HG03135 (cell line): ENCODE results near the gene DDC.
"Not testable (repeated sequence)": the region's sequence is repeated elsewhere in the genome, so short reads cannot be mapped to it uniquely, and the experiment has no call there.

Source experiments
- ATAC-seq: cut with Tn5 transposase; IDR thresholded peaks from one replicate; pipeline ENCODE4 v1.9.1; 2021; ENCODE audit warnings: mild to moderate bottlenecking, moderate library complexity; ENCODE audit not compliant: unreplicated experiment

The DDC gene

GRCh38 chr7:50529093-50529862 lies 35.9 kb downstream of the DDC start:
- no peak for ATAC-seq

- no peak for ATAC-seq
These were observed 36.7 kb downstream of the DDC start for GRCh38 chr7:50528266-50529092.

GRCh38 chr7:50519350-50519749 lies 45.9 kb downstream of the DDC start:
- ATAC-seq = not testable (repeated sequence)

- ATAC-seq = no peak
These were observed 51.9 kb downstream of the DDC start for GRCh38 chr7:50513166-50513871.

- ATAC-seq = no peak
These were observed 52.8 kb downstream of the DDC start for GRCh38 chr7:50512384-50512783.

- ATAC-seq = no peak
These were observed 55.7 kb downstream of the DDC start for GRCh38 chr7:50509459-50509858.

GRCh38 chr7:50508471-50508943 lies 56.7 kb downstream of the DDC start:
- ATAC-seq = no peak

GRCh38 chr7:50507898-50508470 lies 57.2 kb downstream of the DDC start:
- ATAC-seq = no peak

GRCh38 chr7:50505553-50506210 lies 59.5 kb downstream of the DDC start:
- no peak for ATAC-seq

GRCh38 chr7:50504646-50505546 lies 60.3 kb downstream of the DDC start:
- no peak for ATAC-seq

GRCh38 chr7:50502947-50503346 lies 62.3 kb downstream of the DDC start:
- no peak for ATAC-seq

- ATAC-seq = no peak
These were observed 63.1 kb downstream of the DDC start for GRCh38 chr7:50502001-50502684.

- no peak for ATAC-seq
These were observed 66.1 kb downstream of the DDC start for GRCh38 chr7:50499092-50499491.

- no peak for ATAC-seq
These were observed 67.2 kb downstream of the DDC start for GRCh38 chr7:50497968-50498367.

GRCh38 chr7:50497068-50497642 lies 68.0 kb downstream of the DDC start:
- no peak for ATAC-seq

GRCh38 chr7:50496569-50496968 lies 68.6 kb downstream of the DDC start:
- ATAC-seq = no peak

- no peak for ATAC-seq
These were observed 69.5 kb downstream of the DDC start for GRCh38 chr7:50495746-50496145.

GRCh38 chr7:50492770-50493519 lies 72.3 kb downstream of the DDC start:
- no peak for ATAC-seq
